ENCODE results near the gene AGAP1.

AGAP1 gene

GRCh38 chr2:235963853-235964577 is 470.2 kb downstream of the AGAP1 start:
- FAIRE-seq (no peak), DNase-seq (ENCODE audit: insufficient read length, low spot score) (no peak)

DNA sequence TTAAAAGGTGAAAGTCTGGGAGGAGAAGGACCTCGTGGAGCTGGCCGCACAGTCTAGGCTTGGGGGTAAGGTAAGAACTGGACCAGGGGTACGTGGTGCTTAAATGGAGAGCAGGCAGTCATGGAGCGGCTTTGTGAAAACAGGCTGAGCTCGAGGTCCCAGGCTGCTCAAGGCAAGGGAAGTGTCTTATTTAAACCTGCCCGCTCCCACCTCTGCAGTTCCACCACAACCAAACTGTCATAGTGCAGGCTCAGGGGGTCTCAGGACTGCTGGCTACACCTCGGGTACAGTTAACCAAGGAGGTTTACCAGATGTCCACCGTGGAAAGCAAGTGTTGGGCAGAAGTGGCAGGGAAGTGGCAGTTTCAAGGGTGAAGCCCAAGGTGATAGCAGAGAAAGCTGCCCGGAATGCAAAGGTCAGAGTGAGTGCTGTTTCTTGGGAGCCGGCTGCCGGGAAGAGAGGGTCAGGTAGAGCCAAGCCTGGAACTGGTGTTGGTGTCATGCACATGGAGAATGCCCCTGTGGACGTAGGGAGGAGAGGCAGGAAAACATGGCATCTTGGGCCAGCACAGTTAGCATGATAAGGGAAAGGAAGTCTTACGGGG is 471.0 kb downstream of the AGAP1 start:
- no peak for DNase-seq (ENCODE audit: insufficient read length, low spot score)
- FAIRE-seq = no peak

DNA sequence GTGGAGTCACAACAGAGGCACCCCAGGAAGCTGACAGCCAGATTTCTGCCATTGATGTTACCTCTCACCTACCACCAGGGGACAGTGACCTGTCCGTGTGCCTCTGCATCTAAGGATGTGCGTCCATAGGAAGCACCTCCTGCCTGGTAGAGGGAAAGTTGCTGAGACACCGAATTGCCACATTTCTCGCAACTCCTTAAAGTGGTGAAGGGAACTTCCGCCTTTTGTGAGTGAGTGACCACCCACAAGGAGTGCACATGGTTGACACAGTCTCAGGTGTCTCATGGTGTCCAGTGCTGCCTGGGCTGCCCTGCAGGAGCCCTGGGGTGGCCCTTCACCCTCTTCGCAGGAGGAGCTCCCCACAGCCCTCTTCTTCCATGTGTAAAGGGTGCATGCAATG is 472.6 kb downstream of the AGAP1 start:
- FAIRE-seq = no peak

GRCh38 chr2:235966932-235967757 is 473.3 kb downstream of the AGAP1 start:
- FAIRE-seq = no peak
- DNase-seq (ENCODE audit: insufficient read length, low spot score) = no peak

More for the DNA sequence above, 472.6 kb downstream of the AGAP1 start:
- DNase-seq (ENCODE audit: insufficient read length, low spot score) = no peak

DNA sequence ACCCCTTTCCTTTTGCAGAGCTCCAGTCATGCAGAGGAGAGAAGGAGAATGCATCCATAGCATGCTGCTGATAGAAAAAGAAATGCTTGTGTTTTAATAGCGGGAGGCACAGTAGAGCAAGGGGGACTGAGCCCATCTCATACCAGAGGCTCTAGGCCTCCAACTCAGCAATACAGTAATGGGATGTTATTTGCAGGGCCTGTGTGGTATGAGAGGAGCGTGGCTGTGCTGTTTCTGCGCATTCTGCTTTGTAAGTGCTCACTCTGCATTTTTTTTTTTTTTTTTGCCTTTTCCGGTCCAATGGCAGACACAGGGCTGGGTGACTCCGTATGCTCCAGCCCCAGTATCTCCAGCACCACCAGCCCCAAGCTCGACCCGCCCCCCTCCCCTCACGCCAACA is 474.3 kb downstream of the AGAP1 start:
- DNase-seq (ENCODE audit: insufficient read length, low spot score) = no peak
- no peak for FAIRE-seq

DNA sequence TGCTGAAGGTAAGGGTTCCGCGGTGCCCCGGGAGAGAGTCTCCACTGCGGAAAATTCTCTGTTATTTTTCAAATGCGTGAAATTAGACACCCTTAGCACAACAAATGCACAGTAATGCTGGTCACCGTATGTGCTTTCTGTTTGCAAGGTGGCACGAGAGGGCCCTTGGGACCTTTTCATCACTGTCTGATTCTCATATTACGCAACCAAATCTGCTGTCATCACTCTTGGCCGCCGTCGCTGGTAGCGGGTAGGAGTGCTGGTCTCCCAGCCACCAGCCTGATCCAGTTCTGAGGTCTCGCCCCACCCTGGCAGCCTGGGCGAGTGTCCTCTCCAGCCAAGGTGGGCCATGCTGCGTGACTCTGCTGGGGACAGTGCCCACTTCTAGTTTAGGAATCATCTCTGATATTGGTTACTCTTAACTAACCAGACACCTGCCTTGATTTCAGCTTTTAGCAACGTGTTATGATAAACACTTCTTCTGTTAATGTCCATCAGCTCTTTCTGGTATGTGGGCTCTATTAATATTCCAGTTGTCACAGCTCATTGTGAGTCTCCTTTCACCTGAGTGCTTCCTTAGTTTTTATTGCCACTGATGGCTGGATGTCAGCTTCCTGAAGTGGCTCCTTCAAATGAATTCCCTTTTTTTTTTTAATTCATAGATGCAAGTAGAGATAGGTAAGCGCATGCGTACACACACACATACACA is 474.9 kb downstream of the AGAP1 start:
- no peak for FAIRE-seq
- DNase-seq (ENCODE audit: insufficient read length, low spot score) = no peak

DNA sequence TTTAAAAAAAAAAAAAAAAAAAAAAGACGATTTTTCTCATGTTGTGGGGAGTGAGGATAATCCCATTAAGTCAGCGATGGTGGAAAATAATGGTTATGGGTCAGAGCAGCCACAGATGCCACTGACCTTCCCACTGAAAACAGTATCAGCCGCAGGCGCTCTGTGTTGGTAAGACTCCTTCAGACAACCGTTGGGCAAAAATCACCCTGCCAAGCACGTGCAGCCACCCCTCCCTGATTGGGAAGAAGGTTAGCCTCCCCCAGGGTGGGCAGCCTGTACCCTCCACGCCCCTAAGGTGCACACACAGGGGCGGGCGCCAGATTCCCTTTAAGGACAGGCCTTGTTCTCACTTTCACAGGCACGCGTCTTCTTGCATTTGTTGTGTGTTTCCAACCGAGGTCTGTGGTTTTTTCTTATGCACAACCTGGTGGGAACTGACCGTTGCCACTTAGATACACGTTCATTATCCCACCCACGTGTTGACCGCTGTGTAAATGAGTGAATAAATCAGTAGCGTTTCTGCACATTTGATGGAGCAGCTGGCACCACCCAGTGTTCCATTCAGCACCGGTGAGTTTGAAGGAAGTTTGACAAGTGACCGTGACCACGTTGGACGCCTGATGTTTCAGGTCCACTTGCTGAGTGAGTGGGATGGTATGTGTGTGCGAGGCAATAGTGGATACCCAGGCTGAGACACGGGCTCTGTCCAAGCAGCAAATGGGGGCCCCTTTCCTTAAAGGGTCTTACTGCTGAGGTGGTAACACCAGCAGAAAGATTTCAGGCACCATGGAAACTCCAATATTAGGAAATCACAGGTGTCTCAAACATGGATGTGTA is 476.6 kb downstream of the AGAP1 start:
- DNase-seq (ENCODE audit: insufficient read length, low spot score) (no peak), FAIRE-seq (no peak)

- no peak for FAIRE-seq
Measured at GRCh38 chr2:235976516-235976915, 482.7 kb downstream of the AGAP1 start.

DNA sequence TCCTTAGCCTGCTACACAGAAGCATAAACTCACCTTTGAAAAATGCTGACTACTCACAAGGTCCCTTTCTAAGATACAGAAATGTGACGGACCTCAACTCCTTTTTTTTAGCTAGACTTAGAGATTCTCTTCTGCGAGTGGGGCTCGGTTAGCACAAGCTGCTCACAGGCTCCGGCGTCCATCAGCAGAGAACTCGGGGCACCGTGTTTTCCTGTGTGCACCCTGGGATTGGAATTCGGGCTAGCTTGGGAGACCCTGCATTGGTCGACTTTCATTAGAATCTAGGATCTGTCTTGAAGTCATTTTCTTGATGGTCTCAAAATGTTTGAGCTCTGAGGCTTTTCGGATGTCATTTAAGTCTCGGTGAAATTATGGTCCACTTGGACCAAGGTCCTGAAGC is 483.1 kb downstream of the AGAP1 start:
- DNase-seq (ENCODE audit: insufficient read length, low spot score) = no peak
- FAIRE-seq = no peak

More at GRCh38 chr2:235976516-235976915, 482.7 kb downstream of the AGAP1 start:
- DNase-seq (ENCODE audit: insufficient read length, low spot score) = no peak

DNA sequence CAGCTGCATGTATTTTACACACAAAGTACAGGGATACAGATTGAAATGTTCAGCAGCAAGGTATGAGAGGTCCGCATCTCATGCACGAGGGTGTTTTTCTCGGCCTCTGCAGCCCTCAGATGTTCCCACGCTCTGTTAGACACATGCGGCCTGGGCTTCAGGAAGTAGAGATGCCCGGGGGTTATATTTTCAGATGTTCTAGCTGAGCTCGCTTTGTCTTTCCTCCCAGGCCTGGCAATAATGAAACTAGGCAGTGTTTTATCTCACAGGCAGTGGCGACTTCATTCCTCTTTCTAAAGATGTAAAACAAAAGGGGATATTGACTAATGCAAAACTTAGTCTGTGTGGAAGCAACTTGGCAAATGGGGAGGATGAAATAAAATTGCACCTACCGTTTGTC is 483.6 kb downstream of the AGAP1 start:
- DNase-seq (ENCODE audit: insufficient read length, low spot score) = no peak
- no peak for FAIRE-seq

GRCh38 chr2:235978022-235978421 is 484.2 kb downstream of the AGAP1 start:
- FAIRE-seq = no peak
- no peak for DNase-seq (ENCODE audit: insufficient read length, low spot score)

DNA sequence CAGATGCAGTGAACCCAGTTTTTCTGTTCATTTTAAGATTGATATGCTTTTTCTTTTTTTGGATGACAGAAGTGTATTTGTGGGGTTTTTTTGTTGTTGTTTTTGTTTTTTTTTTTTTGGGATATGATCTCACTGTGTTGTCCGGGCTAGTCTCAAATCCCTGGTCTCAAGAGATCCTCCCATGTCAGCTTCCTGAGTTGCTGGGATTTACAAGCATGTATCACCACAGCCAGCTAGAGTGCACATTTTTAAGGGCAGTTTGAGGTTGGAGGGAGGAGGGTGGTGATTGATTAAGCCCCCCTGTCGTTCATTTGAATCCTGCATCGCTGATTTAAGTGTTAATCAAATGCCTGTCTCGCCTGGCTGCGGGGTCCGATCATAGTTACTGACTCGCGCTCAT is 485.2 kb downstream of the AGAP1 start:
- FAIRE-seq (no peak), DNase-seq (ENCODE audit: insufficient read length, low spot score) (no peak)

DNA sequence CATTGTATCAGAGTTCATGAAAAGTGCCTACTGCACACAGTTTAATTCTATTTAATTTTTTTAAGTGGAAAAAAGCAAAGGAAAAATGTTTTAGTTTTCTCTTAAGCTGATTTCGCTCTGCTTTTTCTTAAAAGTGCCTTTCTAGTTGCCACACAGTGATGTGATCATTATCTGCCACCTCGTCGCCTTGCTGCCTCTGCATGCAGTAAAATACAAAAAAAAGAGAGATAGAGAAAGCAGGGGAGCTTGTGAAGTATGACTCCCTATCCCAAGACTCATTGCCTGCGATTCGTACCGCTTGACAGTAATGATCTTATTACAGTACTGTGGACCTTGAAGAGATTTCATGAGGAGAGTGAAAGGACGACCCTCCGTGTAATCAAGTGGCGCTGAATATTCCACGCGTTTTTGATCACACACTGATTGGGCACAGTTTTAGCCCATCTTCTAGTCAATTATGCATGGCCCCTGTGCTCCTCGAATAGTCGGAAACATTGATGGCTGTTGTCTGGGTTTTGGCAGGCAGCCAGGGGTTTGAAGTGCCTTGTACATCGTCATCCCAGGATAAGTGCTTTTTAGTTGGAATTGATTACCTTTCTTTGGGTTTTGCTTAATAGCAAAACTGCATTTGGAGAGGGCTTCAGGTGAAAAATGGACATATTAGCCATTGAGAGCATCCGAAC is 486.1 kb downstream of the AGAP1 start:
- FAIRE-seq (no peak), DNase-seq (ENCODE audit: insufficient read length, low spot score) (no peak)

DNA sequence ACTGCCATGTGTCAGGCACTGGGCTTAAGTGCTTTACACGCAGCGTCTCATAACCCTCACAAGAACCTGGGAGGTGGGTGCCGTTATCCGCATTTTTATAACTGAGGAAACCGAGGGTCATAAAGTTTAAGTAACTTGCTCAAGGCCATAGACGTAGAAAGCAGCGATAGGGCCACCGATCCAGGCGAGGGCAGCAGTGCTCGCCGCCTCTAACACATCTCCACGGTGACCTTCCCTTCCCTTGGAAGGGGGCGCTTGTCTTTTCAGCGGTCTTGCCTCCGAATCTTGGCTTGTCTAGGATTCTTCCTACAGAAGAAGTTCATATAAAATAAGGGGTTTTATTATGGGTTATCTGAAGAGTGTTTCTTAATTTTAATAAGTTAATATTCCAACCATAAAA is 487.8 kb downstream of the AGAP1 start:
- DNase-seq (ENCODE audit: insufficient read length, low spot score) (no peak), FAIRE-seq (no peak)

- DNase-seq (ENCODE audit: insufficient read length, low spot score) = no peak
- no peak for FAIRE-seq
Measured at GRCh38 chr2:235983016-235983415, 489.2 kb downstream of the AGAP1 start.

- DNase-seq (ENCODE audit: insufficient read length, low spot score) = no peak
- FAIRE-seq = no peak
Measured at GRCh38 chr2:235984552-235984951, 490.7 kb downstream of the AGAP1 start.

DNA sequence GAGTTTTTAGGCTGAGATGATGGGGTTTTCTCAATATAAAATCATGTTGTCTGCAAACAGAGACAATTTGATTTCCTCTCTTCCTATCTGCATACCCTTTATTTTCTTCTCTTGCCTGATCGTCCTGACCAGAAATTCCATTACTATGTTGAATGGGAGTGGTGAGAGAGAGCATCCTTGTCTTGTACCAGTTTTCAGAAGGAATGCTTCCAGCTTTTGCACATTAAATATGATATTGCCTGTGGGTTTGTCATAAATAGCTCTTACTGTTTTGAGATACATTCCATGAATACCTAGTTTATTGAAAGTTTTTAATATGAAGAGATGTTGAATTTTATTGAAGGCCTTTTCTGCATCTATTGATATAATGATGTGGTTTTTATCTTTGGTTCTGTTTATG is 492.5 kb downstream of the AGAP1 start:
- DNase-seq (ENCODE audit: insufficient read length, low spot score) = no peak
- FAIRE-seq = no peak

GRCh38 chr2:235988271-235989015 is 494.6 kb downstream of the AGAP1 start:
- DNase-seq (ENCODE audit: insufficient read length, low spot score) (no peak), FAIRE-seq (no peak)

DNA sequence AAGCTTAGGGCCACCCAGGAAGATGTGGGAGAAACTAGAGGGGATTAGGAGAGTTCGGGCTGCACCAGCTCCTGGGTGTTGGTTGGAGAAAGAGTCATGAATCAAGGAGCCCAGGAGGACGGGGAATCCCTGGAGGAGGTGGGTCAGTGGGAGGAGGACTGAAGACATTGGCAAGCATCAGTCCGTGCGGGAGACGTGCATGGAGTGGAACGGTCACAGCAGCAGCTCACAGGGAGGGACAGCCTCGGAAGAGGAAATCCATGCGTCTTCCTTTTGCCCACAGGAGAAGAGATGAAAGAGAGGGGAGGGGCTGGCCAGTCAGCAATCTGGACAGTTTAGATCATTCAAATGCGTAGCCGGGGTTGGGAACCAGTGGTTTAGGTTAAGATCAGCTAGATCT is 495.7 kb downstream of the AGAP1 start:
- FAIRE-seq (no peak), DNase-seq (ENCODE audit: insufficient read length, low spot score) (no peak)
